Measurements from ENCODE around the gene TPP2.

Gene TPP2

GRCh38 chr13:102688306-102688973 lies 91.7 kb downstream of the TPP2 start:
- Histone ChIP-seq H3K9me2 (ENCODE audit: low read depth, low read length) (no peaks in the 10 kb centered on the region), H4K20me1 (ENCODE audit: insufficient read depth, low read length) (no peaks in the 10 kb centered on the region), H3K27me3 (ENCODE audit: insufficient read depth, low read length) (peaks cover 5% of the 10 kb centered on the region; the same call in 1 of the 2 replicates), H3K4me1 (ENCODE audit: insufficient read depth, low read length, severe bottlenecking) (no peaks in the 10 kb centered on the region), H3K36me3 (ENCODE audit: insufficient read depth, low read length) (no peaks in the 10 kb centered on the region), H3F3A (ENCODE audit: insufficient read depth, low read length) (no peaks in the 10 kb centered on the region), H2AFZ (ENCODE audit: low read length) (no peak overlapping the region), H3K79me2 (ENCODE audit: insufficient read depth, low read length) (no peaks in the 10 kb centered on the region), H3K4me3 (ENCODE audit: low read depth, low read length, poor library complexity, severe bottlenecking) (no peak overlapping the region), H3K4me2 (ENCODE audit: low read length) (no peak overlapping the region), H3K9me3 (ENCODE audit: low read length) (no peaks in the 10 kb centered on the region), H3K9ac (ENCODE audit: low read length) (no peak overlapping the region), H3K27ac (ENCODE audit: low read depth, low read length, poor library complexity, severe bottlenecking) (no peak overlapping the region)
- TF ChIP-seq CTCF (IDR thresholded peaks at IDR 0.05; ENCODE audit: low read length) (no peak), EZH2 (IDR thresholded peaks at IDR 0.05; ENCODE audit: borderline replicate concordance, low read length) (no peak)

- H3K27ac ChIP-seq (ENCODE audit: low read depth, low read length, poor library complexity, severe bottlenecking), result no peak overlapping the region
- no peak overlapping the region for H3K9ac ChIP-seq (ENCODE audit: low read length)
- H3K79me2 ChIP-seq (ENCODE audit: insufficient read depth, low read length), result no peaks in the 10 kb centered on the region
- no peaks in the 10 kb centered on the region for H3K9me2 ChIP-seq (ENCODE audit: low read depth, low read length)
- no peaks in the 10 kb centered on the region for H3K9me3 ChIP-seq (ENCODE audit: low read length)
- TF ChIP-seq EZH2 (IDR thresholded peaks at IDR 0.05; ENCODE audit: borderline replicate concordance, low read length) (no peak), CTCF (IDR thresholded peaks at IDR 0.05; ENCODE audit: low read length) (no peak)
- no peak overlapping the region for H3K4me3 ChIP-seq (ENCODE audit: low read depth, low read length, poor library complexity, severe bottlenecking)
- no peak overlapping the region for H2AFZ ChIP-seq (ENCODE audit: low read length)
- no peak overlapping the region for H3K4me2 ChIP-seq (ENCODE audit: low read length)
- no peaks in the 10 kb centered on the region for H3F3A ChIP-seq (ENCODE audit: insufficient read depth, low read length)
- no peaks in the 10 kb centered on the region for H3K4me1 ChIP-seq (ENCODE audit: insufficient read depth, low read length, severe bottlenecking)
- H4K20me1 ChIP-seq (ENCODE audit: insufficient read depth, low read length), result no peaks in the 10 kb centered on the region
- no peaks in the 10 kb centered on the region for H3K36me3 ChIP-seq (ENCODE audit: insufficient read depth, low read length)
- peaks cover 5% of the 10 kb centered on the region; the same call in 1 of the 2 replicates for H3K27me3 ChIP-seq (ENCODE audit: insufficient read depth, low read length)
These were observed 94.1 kb downstream of the TPP2 start for GRCh38 chr13:102690883-102691282.

- Histone ChIP-seq H3K36me3 (ENCODE audit: insufficient read depth, low read length) (no peaks in the 10 kb centered on the region), H3K9me3 (ENCODE audit: low read length) (no peaks in the 10 kb centered on the region), H3K4me1 (ENCODE audit: insufficient read depth, low read length, severe bottlenecking) (no peaks in the 10 kb centered on the region), H3K4me3 (ENCODE audit: low read depth, low read length, poor library complexity, severe bottlenecking) (no peak overlapping the region), H2AFZ (ENCODE audit: low read length) (no peak overlapping the region), H3K27ac (ENCODE audit: low read depth, low read length, poor library complexity, severe bottlenecking) (no peak overlapping the region), H3K9ac (ENCODE audit: low read length) (no peak overlapping the region), H4K20me1 (ENCODE audit: insufficient read depth, low read length) (no peaks in the 10 kb centered on the region), H3F3A (ENCODE audit: insufficient read depth, low read length) (no peaks in the 10 kb centered on the region), H3K9me2 (ENCODE audit: low read depth, low read length) (no peaks in the 10 kb centered on the region), H3K27me3 (ENCODE audit: insufficient read depth, low read length) (peaks cover 5% of the 10 kb centered on the region; the same call in 1 of the 2 replicates), H3K4me2 (ENCODE audit: low read length) (no peak overlapping the region), H3K79me2 (ENCODE audit: insufficient read depth, low read length) (no peaks in the 10 kb centered on the region)
- TF ChIP-seq EZH2 (IDR thresholded peaks at IDR 0.05; ENCODE audit: borderline replicate concordance, low read length), result no peak
- TF ChIP-seq CTCF (IDR thresholded peaks at IDR 0.05; ENCODE audit: low read length), result no peak
These were observed 95.7 kb downstream of the TPP2 start for GRCh38 chr13:102692491-102692826.
